SK-N-SH treated with all-trans-retinoic acid at 6 μM for 48 hours (cell line): Measurements from ENCODE around the gene CCDC85C.
A peak's percentile ranks its signal among the peaks of the same experiment; 100 is the strongest.

Experiments used
- ATAC-seq: fragments of 200-7000 bp; cut with Tn5 transposase; 3 replicates; pipeline ENCODE4 v1.9.1; 2020; ENCODE audit warnings: mild to moderate bottlenecking, moderate library complexity
- ARNTL ChIP-seq: fragments of 450-650 bp; formaldehyde crosslinking; IDR thresholded peaks from 2 replicates; pipeline ENCODE4 v1.5.0; 2020; ENCODE audit warnings: low read depth, mild to moderate bottlenecking, moderate library complexity, borderline replicate concordance
- BACH2 ChIP-seq: fragments of 250-450 bp; sonication (Bioruptor Pico); IDR thresholded peaks from 2 replicates; pipeline ENCODE4 v1.9.0; 2021; ENCODE audit warnings: mild to moderate bottlenecking, borderline replicate concordance
- CSDC2 ChIP-seq: fragments of 250-450 bp; sonication (Bioruptor Pico); IDR thresholded peaks from 2 replicates; pipeline ENCODE4 v1.5.0; 2020; ENCODE audit warnings: mild to moderate bottlenecking, moderate library complexity
- CSRNP3 ChIP-seq: fragments of 250-450 bp; sonication (Bioruptor Pico); IDR thresholded peaks from 2 replicates; pipeline ENCODE4 v1.5.1; 2021; ENCODE audit warnings: mild to moderate bottlenecking, moderate library complexity
- ESRRG ChIP-seq: fragments of 250-450 bp; sonication (Bioruptor Pico); IDR thresholded peaks from 2 replicates; pipeline ENCODE4 v1.6.1; 2021; ENCODE audit warnings: mild to moderate bottlenecking
- GLIS3 ChIP-seq: fragments of 250-450 bp; sonication (Bioruptor Pico); IDR thresholded peaks from 2 replicates; pipeline ENCODE4 v1.5.0; 2020; ENCODE audit warnings: mild to moderate bottlenecking, moderate library complexity
- ISL1 ChIP-seq: fragments of 250-450 bp; sonication (Bioruptor Pico); IDR thresholded peaks from 2 replicates; pipeline ENCODE4 v2.1.2; 2022; ENCODE audit warnings: mild to moderate bottlenecking, moderate library complexity
- OSR1 ChIP-seq: fragments of 250-450 bp; sonication (Bioruptor Pico); IDR thresholded peaks from 2 replicates; pipeline ENCODE4 v1.8.0; 2022; ENCODE audit warnings: moderate library complexity, mild to moderate bottlenecking, inconsistent platforms
- PPARA ChIP-seq: fragments of 250-450 bp; sonication (Bioruptor Pico); IDR thresholded peaks from 2 replicates; pipeline ENCODE4 v1.5.0; 2020; ENCODE audit warnings: mild to moderate bottlenecking, borderline replicate concordance
- RARB ChIP-seq: fragments of 250-450 bp; sonication (Bioruptor Pico); IDR thresholded peaks from 2 replicates; pipeline ENCODE4 v1.8.0; 2021; ENCODE audit warnings: mild to moderate bottlenecking, moderate library complexity
- SNAI2 ChIP-seq: fragments of 250-450 bp; sonication (Bioruptor Pico); IDR thresholded peaks from 2 replicates; pipeline ENCODE4 v1.5.0; 2020; ENCODE audit warnings: mild to moderate bottlenecking, moderate library complexity
- TCF4 ChIP-seq: fragments of 250-450 bp; sonication (Bioruptor Pico); IDR thresholded peaks from 2 replicates; pipeline ENCODE4 v1.8.0; 2021; ENCODE audit warnings: mild to moderate bottlenecking, moderate library complexity, borderline replicate concordance
- TOX ChIP-seq: fragments of 250-450 bp; sonication (Bioruptor Pico); IDR thresholded peaks from 2 replicates; pipeline ENCODE4 v1.8.0; 2021; ENCODE audit warnings: mild to moderate bottlenecking, moderate library complexity, borderline replicate concordance
- TSHZ2 ChIP-seq: fragments of 250-450 bp; sonication (Bioruptor Pico); IDR thresholded peaks from 2 replicates; pipeline ENCODE4 v1.5.0; 2020; ENCODE audit warnings: mild to moderate bottlenecking, moderate library complexity
- ZC3H10 ChIP-seq: fragments of 250-450 bp; sonication (Bioruptor Pico); IDR thresholded peaks from 2 replicates; pipeline ENCODE4 v1.5.1; 2021; ENCODE audit warnings: mild to moderate bottlenecking, moderate library complexity
- ZNF70 ChIP-seq: fragments of 450-650 bp; formaldehyde crosslinking; IDR thresholded peaks from 2 replicates; pipeline ENCODE4 v1.5.0; 2020; ENCODE audit warnings: mild to moderate bottlenecking, moderate library complexity
- ZNF8 ChIP-seq: fragments of 450-650 bp; formaldehyde crosslinking; IDR thresholded peaks from 2 replicates; pipeline ENCODE4 v1.5.0; 2020; ENCODE audit warnings: mild to moderate bottlenecking, moderate library complexity
- TF ChIP-seq, protein P1 (sequence below): fragments of 250-450 bp; sonication (Bioruptor Pico); IDR thresholded peaks from 2 replicates; pipeline ENCODE4 v1.8.0; 2020; ENCODE audit warnings: mild to moderate bottlenecking, moderate library complexity, borderline replicate concordance
- TF ChIP-seq, protein P2 (sequence below): fragments of 250-450 bp; sonication (Bioruptor Pico); IDR thresholded peaks from 2 replicates; pipeline ENCODE4 v1.8.0; 2021; ENCODE audit warnings: low read depth, mild to moderate bottlenecking, moderate library complexity, borderline replicate concordance

The CCDC85C gene

GRCh38 chr14:99628887-99629618 is 25.0 kb upstream of the CCDC85C start:
- TF ChIP-seq, protein P1, sequence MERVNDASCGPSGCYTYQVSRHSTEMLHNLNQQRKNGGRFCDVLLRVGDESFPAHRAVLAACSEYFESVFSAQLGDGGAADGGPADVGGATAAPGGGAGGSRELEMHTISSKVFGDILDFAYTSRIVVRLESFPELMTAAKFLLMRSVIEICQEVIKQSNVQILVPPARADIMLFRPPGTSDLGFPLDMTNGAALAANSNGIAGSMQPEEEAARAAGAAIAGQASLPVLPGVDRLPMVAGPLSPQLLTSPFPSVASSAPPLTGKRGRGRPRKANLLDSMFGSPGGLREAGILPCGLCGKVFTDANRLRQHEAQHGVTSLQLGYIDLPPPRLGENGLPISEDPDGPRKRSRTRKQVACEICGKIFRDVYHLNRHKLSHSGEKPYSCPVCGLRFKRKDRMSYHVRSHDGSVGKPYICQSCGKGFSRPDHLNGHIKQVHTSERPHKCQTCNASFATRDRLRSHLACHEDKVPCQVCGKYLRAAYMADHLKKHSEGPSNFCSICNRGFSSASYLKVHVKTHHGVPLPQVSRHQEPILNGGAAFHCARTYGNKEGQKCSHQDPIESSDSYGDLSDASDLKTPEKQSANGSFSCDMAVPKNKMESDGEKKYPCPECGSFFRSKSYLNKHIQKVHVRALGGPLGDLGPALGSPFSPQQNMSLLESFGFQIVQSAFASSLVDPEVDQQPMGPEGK (CRISPR knock-in tag), result no peak
- TF ChIP-seq TOX (CRISPR knock-in tag), result no peak
- no peak for TF ChIP-seq GLIS3
- no peak for TF ChIP-seq ISL1 (CRISPR knock-in tag)
- 0 out of 2 replicates have a peak, but pooled peaks have one; percentile 32 for TF ChIP-seq TCF4 (CRISPR knock-in tag)
- peak; percentile 98 for ATAC-seq

GRCh38 chr14:99627510-99628381 is 23.7 kb upstream of the CCDC85C start:
- no peak for ATAC-seq
- TF ChIP-seq RARB (no peak), ZNF70 (CRISPR knock-in tag) (no peak), ISL1 (CRISPR knock-in tag) (no peak), ARNTL (CRISPR knock-in tag) (no peak), ESRRG (CRISPR knock-in tag) (no peak), CSRNP3 (CRISPR knock-in tag) (no peak), ZNF8 (CRISPR knock-in tag) (no peak), OSR1 (no peak), SNAI2 (no peak), ZC3H10 (no peak), BACH2 (no peak)
- TF ChIP-seq, protein P2, sequence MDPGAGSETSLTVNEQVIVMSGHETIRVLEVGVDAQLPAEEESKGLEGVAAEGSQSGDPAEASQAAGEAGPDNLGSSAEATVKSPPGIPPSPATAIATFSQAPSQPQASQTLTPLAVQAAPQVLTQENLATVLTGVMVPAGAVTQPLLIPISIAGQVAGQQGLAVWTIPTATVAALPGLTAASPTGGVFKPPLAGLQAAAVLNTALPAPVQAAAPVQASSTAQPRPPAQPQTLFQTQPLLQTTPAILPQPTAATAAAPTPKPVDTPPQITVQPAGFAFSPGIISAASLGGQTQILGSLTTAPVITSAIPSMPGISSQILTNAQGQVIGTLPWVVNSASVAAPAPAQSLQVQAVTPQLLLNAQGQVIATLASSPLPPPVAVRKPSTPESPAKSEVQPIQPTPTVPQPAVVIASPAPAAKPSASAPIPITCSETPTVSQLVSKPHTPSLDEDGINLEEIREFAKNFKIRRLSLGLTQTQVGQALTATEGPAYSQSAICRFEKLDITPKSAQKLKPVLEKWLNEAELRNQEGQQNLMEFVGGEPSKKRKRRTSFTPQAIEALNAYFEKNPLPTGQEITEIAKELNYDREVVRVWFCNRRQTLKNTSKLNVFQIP (CRISPR knock-in tag), result no peak
- TF ChIP-seq, protein P1 (CRISPR knock-in tag), result no peak
- TF ChIP-seq, all 23 proteins: peak for 0

DNA sequence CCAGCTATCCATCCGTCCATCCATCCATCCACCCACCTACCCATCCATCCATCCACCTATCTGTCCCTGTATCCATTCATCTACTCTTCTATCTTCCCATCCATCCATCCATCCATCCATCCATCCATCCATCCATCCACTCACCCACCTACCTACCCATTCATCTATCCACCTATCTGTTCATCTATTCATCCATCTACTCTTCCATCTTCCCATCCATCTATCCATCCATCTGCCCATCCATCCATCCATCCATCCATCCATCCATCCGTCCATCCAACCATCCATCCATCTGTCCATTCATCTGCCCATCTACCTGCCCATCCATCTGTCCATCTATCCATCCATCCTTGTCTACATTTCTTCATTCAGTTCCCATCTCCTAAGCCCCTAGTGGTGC is 23.1 kb upstream of the CCDC85C start:
- TF ChIP-seq TCF4 (CRISPR knock-in tag), result no peak
- ATAC-seq, result no peak

DNA sequence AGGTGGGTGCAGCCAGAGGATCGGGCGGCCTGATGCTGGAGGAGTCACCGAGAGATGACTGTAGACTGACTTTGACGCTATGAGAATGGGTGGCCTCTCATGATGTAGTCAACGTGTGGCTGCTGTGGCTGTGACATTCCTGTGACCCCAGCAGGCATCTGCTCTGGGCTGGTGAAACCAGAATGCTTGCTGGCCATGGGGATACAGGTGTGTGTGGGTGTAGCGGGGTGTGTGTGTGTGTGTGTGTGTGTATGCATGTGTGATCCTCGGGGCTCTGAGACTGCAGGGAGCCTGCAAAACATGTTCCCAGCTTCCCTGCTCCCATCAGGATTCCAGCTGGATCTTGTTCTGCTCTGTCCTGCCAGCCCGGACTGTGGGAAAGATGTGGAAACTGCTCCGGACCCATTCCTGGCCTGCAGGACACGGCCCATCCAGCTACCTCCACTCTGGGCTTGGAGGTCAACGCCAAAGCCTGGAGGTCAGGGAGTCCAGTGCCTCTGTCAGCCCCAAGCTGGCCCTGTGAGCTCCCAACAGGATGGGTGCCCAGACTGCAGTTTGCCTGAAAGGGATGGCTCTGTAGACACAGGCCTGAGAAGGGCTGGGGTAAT is 22.1 kb upstream of the CCDC85C start:
- no peak for ATAC-seq
- TF ChIP-seq CSRNP3 (CRISPR knock-in tag), result no peak
- TF ChIP-seq ARNTL (CRISPR knock-in tag), result no peak
- no peak for TF ChIP-seq TOX (CRISPR knock-in tag)
- no peak for TF ChIP-seq ZNF8 (CRISPR knock-in tag)
- no peak for TF ChIP-seq OSR1
- TF ChIP-seq TCF4 (CRISPR knock-in tag), result no peak
- TF ChIP-seq TSHZ2 (CRISPR knock-in tag), result no peak
- no peak for TF ChIP-seq BACH2
- no peak for TF ChIP-seq ISL1 (CRISPR knock-in tag)
- no peak for TF ChIP-seq PPARA (CRISPR knock-in tag)
- TF ChIP-seq GLIS3, result no peak
- no peak for TF ChIP-seq CSDC2 (CRISPR knock-in tag)
- no peak for TF ChIP-seq ZC3H10
